Muscle layer of duodenum (tissue), 2 donors: Measurements from ENCODE around the gene ARMC5.

Experiments used
- H3K27ac ChIP-seq: one replicate; pipeline ENCODE4 v1.7.0; 2013; ENCODE audit warnings: mild to moderate bottlenecking, low read length
- H3K27me3 ChIP-seq: one replicate; pipeline ENCODE4 v1.7.0; 2013; ENCODE audit warnings: low read depth, mild to moderate bottlenecking, control low read depth, low read length
- H3K36me3 ChIP-seq, 2 donors: one replicate each; pipeline ENCODE4 v1.7.0; 2013; ENCODE audit warnings: low read length in 2 of 2, control low read depth in 1 of 2, mild to moderate bottlenecking in 1 of 2; ENCODE audit not compliant: insufficient read depth in 2 of 2, control insufficient read depth in 1 of 2
- H3K4me1 ChIP-seq, 2 donors: one replicate each; pipeline ENCODE4 v1.7.0; 2013; ENCODE audit warnings: low read length in 2 of 2, mild to moderate bottlenecking in 2 of 2, control low read depth in 1 of 2, moderate library complexity in 1 of 2; ENCODE audit not compliant: insufficient read depth in 2 of 2, control insufficient read depth in 1 of 2
- H3K4me3 ChIP-seq, 2 donors: one replicate each; pipeline ENCODE4 v1.7.0; 2013; ENCODE audit warnings: low read length in 2 of 2, low read depth in 1 of 2, mild to moderate bottlenecking in 1 of 2
- H3K9me3 ChIP-seq, 2 donors: one replicate each; pipeline ENCODE4 v1.7.0; 2013; ENCODE audit warnings: low read length in 2 of 2, control low read depth in 1 of 2, mild to moderate bottlenecking in 1 of 2; ENCODE audit not compliant: control insufficient read depth in 1 of 2
- donor health status: healthy.

ARMC5 gene

DNA sequence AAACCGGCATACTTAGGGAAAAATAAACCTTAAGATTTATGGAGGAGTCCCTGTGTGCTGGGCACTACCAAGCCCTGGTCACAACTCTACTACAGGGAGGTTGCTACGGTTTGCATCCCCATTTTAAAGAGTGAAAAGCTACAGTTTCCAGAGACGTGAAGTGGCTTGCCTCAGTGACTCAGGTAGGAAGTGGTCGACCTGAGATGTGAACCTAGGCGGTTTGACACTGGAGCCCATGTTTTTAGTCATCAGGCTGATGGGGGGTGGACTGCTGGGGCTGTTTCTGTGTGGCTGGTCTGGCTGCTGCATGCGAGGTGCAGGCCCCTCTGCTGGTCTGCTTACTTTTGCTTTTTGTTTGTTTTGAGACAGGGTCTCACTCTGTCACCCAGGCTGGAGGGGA lies 37.7 kb upstream of the ARMC5 start:
- no peaks in the 10 kb centered on the region for H3K27me3 ChIP-seq
- no peaks in the 10 kb centered on the region for H3K36me3 ChIP-seq
- no peak overlapping the region for H3K27ac ChIP-seq
- H3K9me3 ChIP-seq = no peaks in the 10 kb centered on the region
- no peak overlapping the region for H3K4me3 ChIP-seq
- no peaks in the 10 kb centered on the region for H3K4me1 ChIP-seq

DNA sequence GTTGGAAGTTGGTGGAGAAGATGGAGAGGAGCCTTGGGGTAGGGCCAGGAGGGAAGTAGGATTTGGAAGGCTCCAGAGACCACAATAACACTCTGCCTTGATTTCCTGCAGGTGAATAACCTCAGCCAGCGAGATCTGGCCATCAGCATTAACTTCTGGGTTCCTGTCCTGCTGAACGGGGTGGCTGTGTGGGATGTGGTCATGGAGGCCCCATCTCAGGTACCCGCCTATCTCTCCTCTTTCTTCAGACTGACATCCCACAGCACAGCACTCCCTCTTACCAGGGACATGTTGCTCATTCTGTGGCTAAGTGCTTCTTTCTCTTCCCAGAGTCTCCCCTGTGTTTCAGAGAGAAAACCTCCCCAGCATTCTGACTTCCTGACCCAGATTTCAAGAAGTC lies 36.1 kb upstream of the ARMC5 start:
- Histone ChIP-seq H3K4me3 (no peak overlapping the region), H3K4me1 (peaks cover 0 to 8% of the 10 kb centered on the region in 2 donors), H3K9me3 (no peaks in the 10 kb centered on the region), H3K36me3 (no peaks in the 10 kb centered on the region), H3K27ac (no peak overlapping the region), H3K27me3 (no peaks in the 10 kb centered on the region)

DNA sequence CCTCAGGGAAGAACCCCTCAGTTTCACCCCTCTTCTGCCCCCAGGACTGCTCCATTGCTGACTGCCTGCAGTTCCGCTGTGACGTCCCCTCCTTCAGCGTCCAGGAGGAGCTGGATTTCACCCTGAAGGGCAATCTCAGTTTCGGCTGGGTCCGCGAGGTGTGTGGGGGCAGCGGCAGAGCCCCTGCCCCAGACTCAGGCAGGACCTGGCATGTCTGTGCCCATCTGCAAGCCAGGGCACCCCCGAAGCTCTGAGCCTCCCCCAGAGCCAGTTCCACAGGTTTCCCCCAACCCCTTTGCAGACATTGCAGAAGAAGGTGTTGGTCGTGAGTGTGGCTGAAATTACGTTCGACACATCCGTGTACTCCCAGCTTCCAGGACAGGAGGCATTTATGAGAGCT lies 35.5 kb upstream of the ARMC5 start:
- peaks cover 0 to 9% of the 10 kb centered on the region in 2 donors for H3K4me1 ChIP-seq
- no peaks in the 10 kb centered on the region for H3K27me3 ChIP-seq
- H3K27ac ChIP-seq = no peak overlapping the region
- H3K36me3 ChIP-seq = no peaks in the 10 kb centered on the region
- no peaks in the 10 kb centered on the region for H3K9me3 ChIP-seq
- H3K4me3 ChIP-seq = no peak overlapping the region

DNA sequence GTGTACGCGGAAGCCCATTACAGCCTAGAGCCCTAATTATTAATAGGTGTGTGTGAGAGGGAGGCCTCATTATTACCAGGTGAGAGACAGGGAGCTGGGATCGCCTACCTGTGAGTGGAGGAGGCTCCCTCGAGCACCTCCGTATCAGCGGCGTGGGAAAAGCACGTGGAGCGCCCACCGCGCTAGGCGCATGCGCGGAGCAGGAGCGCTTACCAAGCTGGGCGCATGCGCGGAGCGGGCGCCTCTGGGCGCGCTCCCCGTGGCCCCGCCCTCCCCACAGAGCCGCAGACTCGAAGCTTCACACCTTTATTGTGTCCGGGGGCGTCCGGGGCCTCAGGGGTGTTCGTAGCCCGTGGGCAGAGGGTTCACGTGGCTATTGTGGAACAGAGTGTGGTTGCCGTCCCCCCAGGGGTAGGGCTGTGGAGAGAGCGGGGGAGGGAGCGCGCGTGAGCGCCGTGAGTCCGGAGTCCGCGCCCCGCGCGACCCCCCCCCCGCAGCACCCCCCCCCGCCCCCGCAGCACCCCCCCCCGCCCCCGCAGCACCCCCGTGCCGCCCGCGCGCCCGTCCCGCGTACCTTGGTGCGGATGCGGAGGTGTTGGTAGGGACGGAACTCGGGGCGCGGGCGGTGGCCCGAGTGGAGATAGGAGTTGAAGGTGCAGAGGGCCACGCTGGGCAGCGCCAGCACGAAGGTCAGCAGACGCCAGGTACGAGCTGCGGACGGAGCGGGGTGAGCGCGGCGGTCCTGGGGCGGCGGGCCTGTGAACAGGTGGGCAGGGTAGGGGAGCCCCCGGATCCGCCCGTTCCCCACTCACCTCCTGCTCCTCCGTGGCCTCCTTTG lies 31.6 kb upstream of the ARMC5 start:
- H3K4me3 ChIP-seq = peak overlapping the region; percentile 37 to 55
- peaks cover 0 to 9% of the 10 kb centered on the region in 2 donors for H3K4me1 ChIP-seq
- H3K27me3 ChIP-seq = no peaks in the 10 kb centered on the region
- H3K36me3 ChIP-seq = no peaks in the 10 kb centered on the region
- no peak overlapping the region for H3K27ac ChIP-seq
- no peaks in the 10 kb centered on the region for H3K9me3 ChIP-seq

DNA sequence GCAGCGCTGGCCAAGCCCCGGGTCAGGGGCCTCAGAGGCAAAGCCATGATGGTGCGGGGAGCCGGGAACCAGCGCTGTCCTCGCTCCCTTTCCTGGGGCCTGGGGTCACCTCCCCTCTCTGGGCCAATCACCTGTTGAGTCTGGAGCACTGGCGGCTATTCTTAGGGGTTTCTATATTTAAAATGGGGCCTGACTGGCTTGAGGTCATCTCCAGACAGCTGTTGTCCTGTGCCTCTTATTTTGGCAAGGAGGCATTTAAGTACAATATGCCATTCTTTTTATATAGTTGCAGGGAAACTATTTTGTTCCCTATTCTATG lies 31.1 kb upstream of the ARMC5 start, which contains the start of gene COX6A2:
Gene COX6A2 (minus strand): TSS at position 82 of the 319 bp plus-strand sequence. CDS start 35 bp downstream, at position 47.
- Histone ChIP-seq H3K27me3 (no peaks in the 10 kb centered on the region), H3K9me3 (no peaks in the 10 kb centered on the region), H3K27ac (no peak within 1 kb of the TSS), H3K4me1 (peaks cover 0 to 9% of the 10 kb centered on the region in 2 donors), H3K36me3 (no peaks in the 10 kb centered on the region), H3K4me3 (peak within 1 kb of the TSS; percentile 37 to 55)

DNA sequence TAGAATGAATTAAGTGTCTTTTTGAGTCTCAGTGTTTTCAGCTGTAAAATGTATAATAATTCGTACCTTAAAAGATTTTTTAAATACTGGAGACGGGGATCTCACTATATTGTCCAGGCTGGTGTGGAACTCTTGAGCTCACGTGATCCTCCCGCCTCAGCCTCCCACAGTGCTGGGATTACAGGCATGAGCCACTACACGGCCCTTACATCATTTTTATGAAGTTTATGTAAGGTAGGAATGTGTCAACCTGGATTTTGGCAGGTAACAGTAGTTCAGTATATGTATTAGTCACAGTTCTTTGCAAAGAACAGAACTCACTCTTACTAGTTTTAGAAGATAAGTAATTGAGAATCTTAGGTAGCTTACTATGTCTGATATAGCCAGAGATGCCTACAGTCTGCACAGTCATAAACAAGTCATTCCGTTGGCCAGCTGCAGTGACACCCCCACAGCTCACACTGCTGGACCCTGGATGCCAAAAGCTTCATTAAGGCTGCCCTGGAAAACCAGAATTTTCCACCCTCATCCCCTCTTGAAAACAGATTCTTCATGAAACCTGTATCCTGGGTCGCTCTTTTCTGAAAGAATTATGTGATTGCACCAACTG lies 30.6 kb upstream of the ARMC5 start:
- no peaks in the 10 kb centered on the region for H3K9me3 ChIP-seq
- no peak overlapping the region for H3K27ac ChIP-seq
- H3K4me3 ChIP-seq = no peak overlapping the region
- peaks cover 0 to 9% of the 10 kb centered on the region in 2 donors for H3K4me1 ChIP-seq
- no peaks in the 10 kb centered on the region for H3K36me3 ChIP-seq
- H3K27me3 ChIP-seq = no peaks in the 10 kb centered on the region

DNA sequence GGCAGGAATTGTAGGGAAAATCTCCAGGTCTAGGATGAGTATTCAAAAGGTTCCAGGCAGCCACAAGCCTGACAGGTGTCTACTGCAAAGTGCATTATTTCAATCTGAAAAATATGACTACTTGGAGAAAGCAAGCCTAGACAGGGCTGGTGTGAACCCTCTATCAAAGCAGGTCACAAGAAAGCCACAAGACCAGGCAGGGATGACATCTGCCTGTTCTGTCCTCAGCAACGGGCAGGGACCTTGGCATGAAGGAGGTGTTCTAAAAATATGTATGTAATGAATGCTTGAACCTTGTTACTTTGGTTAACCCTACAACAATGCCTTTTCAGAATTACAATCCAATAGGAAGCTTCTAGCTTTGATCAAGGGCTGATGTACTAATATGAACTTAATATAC lies 30.0 kb upstream of the ARMC5 start:
- Histone ChIP-seq H3K4me1 (peaks cover 0 to 9% of the 10 kb centered on the region in 2 donors), H3K4me3 (no peak overlapping the region), H3K27me3 (no peaks in the 10 kb centered on the region), H3K9me3 (no peaks in the 10 kb centered on the region), H3K36me3 (no peaks in the 10 kb centered on the region), H3K27ac (no peak overlapping the region)

DNA sequence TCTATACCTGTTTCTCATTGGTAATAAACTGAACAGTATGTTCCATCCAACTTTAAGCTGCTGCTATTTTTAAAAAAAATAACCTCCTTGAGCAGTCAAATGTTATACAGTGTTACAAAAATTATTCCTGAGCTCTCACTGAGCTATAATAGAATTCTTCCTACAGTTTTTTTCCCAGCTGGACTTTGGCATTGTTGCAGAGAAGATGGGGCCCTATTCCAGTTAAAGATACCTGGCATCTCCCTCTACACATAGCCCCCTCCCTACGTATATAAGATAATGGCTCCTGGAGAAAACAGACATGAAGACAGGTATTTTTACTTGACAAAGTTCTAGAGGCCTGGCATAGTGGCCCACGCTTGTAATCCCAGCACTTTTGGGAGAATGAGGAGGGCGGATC lies 29.5 kb upstream of the ARMC5 start:
- Histone ChIP-seq H3K27me3 (no peaks in the 10 kb centered on the region), H3K4me3 (no peak overlapping the region), H3K36me3 (no peaks in the 10 kb centered on the region), H3K27ac (no peak overlapping the region), H3K4me1 (peaks cover 0 to 9% of the 10 kb centered on the region in 2 donors), H3K9me3 (no peaks in the 10 kb centered on the region)

DNA sequence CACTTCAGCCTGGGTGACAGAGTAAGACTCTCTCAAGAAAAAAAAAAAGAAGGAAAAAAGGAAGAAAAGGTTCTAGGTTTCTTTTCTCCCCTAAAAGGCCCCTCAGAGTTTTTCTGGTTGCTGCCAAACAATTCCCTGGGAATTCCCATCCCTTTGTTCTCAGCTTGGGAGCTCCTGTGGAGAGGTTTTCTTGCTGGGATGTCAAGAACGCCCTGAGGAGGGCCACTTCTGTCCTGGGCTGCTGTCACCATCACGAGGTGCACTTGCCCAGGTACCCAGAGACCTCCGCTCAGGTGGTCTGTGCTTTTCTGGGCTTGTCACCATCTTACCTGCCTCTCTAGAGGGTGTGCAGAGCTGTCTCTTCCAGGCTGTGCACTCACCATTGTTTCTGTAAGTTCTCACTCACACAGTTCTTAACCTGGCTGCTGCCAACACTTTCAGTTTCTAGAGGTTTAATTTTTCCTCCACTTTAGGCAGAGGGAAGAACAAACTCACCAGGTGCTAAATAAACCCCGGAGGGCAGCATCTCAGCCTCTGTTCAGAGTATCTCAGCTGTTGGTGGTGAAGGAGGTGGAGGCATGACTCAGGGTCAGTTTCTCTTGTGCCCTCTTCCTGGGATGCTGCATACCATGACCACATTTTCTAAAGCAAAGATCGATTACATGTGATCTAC lies 28.8 kb upstream of the ARMC5 start:
- no peaks in the 10 kb centered on the region for H3K9me3 ChIP-seq
- H3K4me1 ChIP-seq = peaks cover 0 to 9% of the 10 kb centered on the region in 2 donors
- no peaks in the 10 kb centered on the region for H3K36me3 ChIP-seq
- no peak overlapping the region for H3K27ac ChIP-seq
- H3K4me3 ChIP-seq = no peak overlapping the region
- H3K27me3 ChIP-seq = no peaks in the 10 kb centered on the region

DNA sequence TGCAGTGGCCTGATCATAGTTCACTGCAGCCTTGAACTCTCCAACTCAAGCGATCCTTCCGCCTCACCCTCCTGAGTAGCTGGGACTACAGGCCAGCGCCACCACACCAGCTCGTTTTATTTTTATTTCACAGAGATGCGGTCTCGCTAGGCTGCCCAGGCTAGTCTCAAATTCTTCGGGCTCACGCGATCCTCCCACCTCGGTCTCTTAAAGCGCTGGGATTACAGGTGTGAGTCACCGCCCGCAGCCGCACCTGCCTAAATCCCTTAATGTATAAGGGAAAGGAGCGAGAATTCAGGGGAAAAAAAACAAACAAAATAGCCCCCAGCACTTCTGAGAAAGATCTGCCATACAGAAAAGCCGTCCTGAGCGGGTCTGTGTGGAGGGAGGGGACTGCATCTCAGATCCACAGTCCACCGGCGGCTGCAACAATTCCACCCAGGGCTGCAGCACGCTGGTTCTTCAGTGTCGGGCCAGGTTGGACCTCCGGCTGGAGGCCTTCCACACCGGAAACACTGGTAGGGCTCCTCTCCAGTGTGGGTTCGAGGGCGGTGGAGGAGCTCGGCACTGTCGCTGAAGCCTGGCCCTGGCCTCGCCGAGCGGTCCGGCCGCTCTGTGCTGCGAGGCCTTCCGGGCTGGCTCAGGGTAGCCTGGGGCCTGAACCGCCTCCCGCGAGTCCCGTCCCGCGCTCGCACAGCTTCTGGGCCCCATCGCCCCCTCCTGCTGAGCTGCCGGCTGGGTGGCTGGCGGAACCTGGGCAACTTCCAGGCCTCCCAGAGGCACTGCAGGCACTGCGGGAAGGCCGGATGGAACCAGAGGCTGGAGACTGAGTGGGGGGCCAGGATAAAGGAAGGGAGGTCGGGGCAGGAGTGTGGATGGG lies 23.7 kb upstream of the ARMC5 start:
- no peaks in the 10 kb centered on the region for H3K9me3 ChIP-seq
- no peaks in the 10 kb centered on the region for H3K27me3 ChIP-seq
- H3K4me3 ChIP-seq = no peak overlapping the region
- no peaks in the 10 kb centered on the region for H3K36me3 ChIP-seq
- no peaks in the 10 kb centered on the region for H3K4me1 ChIP-seq
- H3K27ac ChIP-seq = no peak overlapping the region
